ENCODE measurements around the gene CCDC24. TPM values are rescaled to one million over a fixed set of nuclear protein-coding genes. Genes with fewer than 3 reads are reported as not detected.

Gene CCDC24
- total and polyA plus RNA-seq, 9 of the 15 experiments (the other 6 are each of a cell fraction or from before 2014, with no cell fraction given): 0.31 to 4.5 (median 1.5) TPM

GRCh38 chr1:43978264-43978550, 13.2 kb upstream of the CCDC24 start (continued):
- TF ChIP-seq HMGN3 (IDR thresholded peaks at IDR 0.05; ENCODE audit: borderline replicate concordance, extremely low read depth, insufficient read length, low read depth, low read length): no peak
- no peak for TF ChIP-seq DIDO1 (tag; IDR thresholded peaks at IDR 0.05; ENCODE audit: low read depth)
- TF ChIP-seq CHD1 (IDR thresholded peaks at IDR 0.05; ENCODE audit: low read length): peak; percentile 7
- no peak for TF ChIP-seq CXXC5 (CRISPR knock-in tag; IDR thresholded peaks at IDR 0.05)

- peaks cover 65% of the 10 kb centered on the region for H3K36me3 ChIP-seq (ENCODE audit: control insufficient read depth, insufficient read depth, low read length)
- BruUV-seq (replicated peaks): no TSS peak
- peaks cover 52 to 88% of the 10 kb centered on the region in 2 experiments for H3K4me1 ChIP-seq (replicated peaks in 1 of 2; ENCODE audit: control insufficient read depth in 2 of 2, insufficient read depth in 2 of 2, low read length in 2 of 2)
- peak within 1 kb of the TSS; percentile 79 for H3K27ac ChIP-seq (ENCODE audit: extremely low read depth, low read depth, low read length)
- in situ Hi-C loops (cut with MboI) (no loop called here), intact Hi-C loops (cut with micrococcal nuclease) (no loop called here)
- CTCF ChIA-PET (ENCODE audit: low intra/inter-chr PET ratio): interaction anchor here (0.6 to 1.1 kb wide), 2 partner anchors 47 to 58 kb away, joined by 3 to 5 read pairs; no protein-coding TSS in a partner anchor
- H4K20me1 ChIP-seq (replicated peaks; ENCODE audit: control insufficient read depth, insufficient read depth, low read length): peaks cover 33% of the 10 kb centered on the region
- FAIRE-seq (no peak), ATAC-seq (peak; percentile 0; the same call in 1 of the 3 replicates), DNase-seq (ENCODE audit: extremely low read depth in 1 of 4, low spot score in 3 of 4) (peak; percentile 77 to 92 (median 90))
- H3K9ac ChIP-seq (ENCODE audit: insufficient read depth in 1 of 2, low read depth in 2 of 2, low read length in 2 of 2): peak within 1 kb of the TSS; percentile 75 to 99
- no peaks in the 10 kb centered on the region for H3K9me3 ChIP-seq (replicated peaks; ENCODE audit: control insufficient read depth, insufficient read depth, low read depth, low read length)
- WGBS (ENCODE audit: insufficient coverage, low coverage, missing lambda C conversion rate): 11% methylated on average over 22 of the region's 54 CpGs
- POLR2A ChIA-PET: interaction anchor here (0.6 to 1.8 kb wide), 8 partner anchors 10 to 654 kb away, joined by 3 to 10 read pairs (median 4); partner anchors contain the start of gene CCDC24
- H3K4me3 ChIP-seq: peak within 1 kb of the TSS; percentile 58
- peak within 1 kb of the TSS; percentile 86 for H3K4me2 ChIP-seq (ENCODE audit: insufficient read depth, low read length)
- H3K9me1 ChIP-seq (ENCODE audit: control insufficient read depth, insufficient read depth, low read length): peaks cover 21% of the 10 kb centered on the region
- peak within 1 kb of the TSS; percentile 73 for H2AFZ ChIP-seq (ENCODE audit: low read depth, low read length)
- peaks cover 81% of the 10 kb centered on the region for H3K79me2 ChIP-seq (ENCODE audit: control insufficient read depth, insufficient read depth, low read length)
- no peaks in the 10 kb centered on the region for H3K27me3 ChIP-seq (ENCODE audit: control insufficient read depth in 2 of 2, insufficient read depth in 2 of 2, low read length in 2 of 2)
- TF ChIP-seq ZNF140 (CRISPR knock-in tag; IDR thresholded peaks at IDR 0.05): no peak
- TF ChIP-seq FOXP1 (CRISPR knock-in tag; IDR thresholded peaks at IDR 0.05): no peak
- peak in 1 of 3 experiments; percentile 84; a peak in 2 of 6 replicates for TF ChIP-seq ZBTB11 (CRISPR knock-in tag; IDR thresholded peaks at IDR 0.05)
- 0 out of 4 replicates have a peak, but pooled peaks have one; percentile 1 to 46 for TF ChIP-seq UBTF (IDR thresholded peaks at IDR 0.05; ENCODE audit: borderline replicate concordance in 1 of 2, low read depth in 2 of 2, low read length in 2 of 2)
- peak; percentile 59; the same call in 1 of the 2 replicates for TF ChIP-seq ZNF197 (CRISPR knock-in tag; IDR thresholded peaks at IDR 0.05; ENCODE audit: low read depth)
- TF ChIP-seq SAP30 (IDR thresholded peaks at IDR 0.05; ENCODE audit: borderline replicate concordance, insufficient read depth, low read depth, low read length, poor library complexity, severe bottlenecking): peak; percentile 54
- TF ChIP-seq ZNF263 (CRISPR knock-in tag; IDR thresholded peaks at IDR 0.05; ENCODE audit: borderline replicate concordance): 0 out of 2 replicates have a peak, but pooled peaks have one; percentile 25
- 0 out of 2 replicates have a peak, but pooled peaks have one; percentile 69 for TF ChIP-seq RUNX1 (IDR thresholded peaks at IDR 0.05; ENCODE audit: low read depth)
Measured at GRCh38 chr1:43978551-43979260, 12.7 kb upstream of the CCDC24 start, which contains the start of gene B4GALT2. Gene B4GALT2, plus strand, starts transcription at chr1:43979210. Its CDS starts 1,951 bp downstream, at chr1:43981161.
